ENCODE measurements around the gene HMGA1.

DNA sequence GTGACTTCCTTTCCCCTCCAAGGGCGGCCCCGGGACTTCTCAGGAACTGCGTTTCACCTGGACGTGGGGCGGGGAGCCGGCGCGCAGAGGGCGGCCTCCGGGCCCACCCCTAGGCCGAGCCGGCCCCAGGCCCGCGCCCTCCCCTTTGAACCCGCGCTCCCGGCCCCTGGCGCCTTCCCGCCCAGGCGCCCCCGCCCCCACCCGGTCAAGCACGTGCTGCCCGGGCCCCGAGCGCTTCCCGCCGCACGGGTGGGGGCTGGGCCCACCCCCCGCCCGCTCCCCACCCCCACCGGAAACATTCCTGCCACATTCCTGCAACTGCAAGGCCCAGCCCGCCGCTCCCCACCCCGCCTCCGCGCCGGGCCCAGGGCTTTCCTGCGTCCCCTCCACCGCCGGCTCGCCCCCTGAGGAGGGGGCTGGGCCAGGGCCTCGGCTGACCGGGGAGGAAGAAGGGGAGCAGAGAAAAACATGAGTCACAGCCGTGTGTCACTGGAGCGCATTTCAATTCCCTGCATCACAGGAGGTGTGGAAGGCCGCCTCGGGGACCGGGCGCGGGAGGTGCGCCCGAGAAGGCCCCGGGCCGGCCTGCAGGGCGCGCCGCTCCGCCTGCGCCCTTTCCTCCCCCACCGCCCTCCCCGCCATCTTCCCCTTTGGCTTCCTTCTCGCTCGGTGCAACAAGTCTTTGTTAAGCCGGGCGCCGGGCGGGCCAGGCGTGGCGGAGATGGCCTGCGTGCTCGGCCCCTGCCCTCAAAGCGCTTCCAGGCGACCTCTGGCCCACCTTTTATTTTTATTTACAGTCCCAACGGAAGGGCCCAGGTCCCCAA is 1.2 kb upstream of the HMGA1 start:
- TF ChIP-seq EZH2 (IDR thresholded peaks at IDR 0.05; ENCODE audit: insufficient read depth, poor library complexity, severe bottlenecking) = no peak
- TF ChIP-seq EZH2phosphoT487 (IDR thresholded peaks at IDR 0.05; ENCODE audit: insufficient read depth, low read depth) = no peak
